Adrenal gland (tissue), 12 donors: Measurements from ENCODE around the gene COL23A1. TPM values are rescaled to one million over a fixed set of nuclear protein-coding genes. Genes with fewer than 3 reads are reported as not detected.

Experiments
- DNase-seq, 7 donors: peaks; one replicate each; pipeline ENCODE4 v3.0.0-alpha.2; 2019 to 2020
- H3K27ac ChIP-seq, 5 donors: fragments of 200-600 bp; sonication (generic) in 4 of 5; 1 replicate in 3 of 5; 2 replicates in 2 of 5; pipeline versions ENCODE4 v1.5.1 to v1.8.0; 2016 to 2020; ENCODE audit warnings: mild to moderate bottlenecking in 1 of 5
- H3K27me3 ChIP-seq: fragments of 200-600 bp; 2 replicates; pipeline ENCODE4 v1.8.0; 2021
- H3K36me3 ChIP-seq, 2 donors: fragments of 200-600 bp; replicated peaks in 1 of 2; 1 replicate in 1 of 2; 2 replicates in 1 of 2; pipeline versions ENCODE4 v1.5.1 to v1.8.0; 2018 to 2022
- H3K4me1 ChIP-seq, 2 donors: fragments of 200-600 bp; replicated peaks in 1 of 2; 1 replicate in 1 of 2; 2 replicates in 1 of 2; pipeline versions ENCODE4 v1.5.1 to v1.8.0; 2018 to 2021
- H3K4me3 ChIP-seq, 4 donors: fragments of 200-600 bp; sonication (generic) in 3 of 4; one replicate each; pipeline ENCODE4 v1.5.1; 2016 to 2018
- H3K9me3 ChIP-seq, 3 donors: fragments of 200-600 bp; sonication (generic) in 1 of 3; replicated peaks in 1 of 3; 1 replicate in 2 of 3; 2 replicates in 1 of 3; pipeline versions ENCODE4 v1.5.1 to v1.8.0; 2016 to 2021
- CTCF ChIP-seq, 6 experiments: fragments of 450-650 bp in 4 of 6; fragments of 200-600 bp in 2 of 6; sonication (generic) in 1 of 6; IDR thresholded peaks; 1 replicate in 5 of 6; 2 replicates in 1 of 6; pipeline versions ENCODE4 v1.5.1 to v1.8.0; 2016 to 2021; ENCODE audit warnings: antibody characterized with exemption in 6 of 6, mild to moderate bottlenecking in 2 of 6, moderate library complexity in 1 of 6
- POLR2A ChIP-seq, 2 donors: fragments of 450-650 bp; IDR thresholded peaks; one replicate each; pipeline ENCODE4 v1.6.1; 2017; ENCODE audit warnings: antibody characterized with exemption in 2 of 2, mild to moderate bottlenecking in 2 of 2, moderate library complexity in 1 of 2
- WGBS, 4 donors: extraction: QIAGEN DNeasy Blood & Tissue Kit in 2 of 4; methylation state at CpG; one replicate each; pipeline versions ENCODE4 v1.1.5 to v1.1.7; 2013 to 2017; 5-methylcytosine and 5-hydroxymethylcytosine counted together
- intact Hi-C, 2 donors: fragments of 100-400 bp; cut with DNase I; formaldehyde crosslinking; loops; one replicate each; pipeline versions ENCODE4 v1.14.1 to v1.15.0; 2022 to 2023
- polyA plus RNA-seq, 3 donors: library from polyadenylated mRNA; stranded (reverse); fragments of 200-250 nt in 2 of 3; fragments of 350-450 nt in 1 of 3; fragmentation: Illumina TruSeq in 1 of 3; extraction: RNeasy Lipid Tissue Mini Kit (QIAGEN cat#74804) in 1 of 3; gene quantifications; one replicate each; pipeline ENCODE4 v1.2.3, GENCODE V29; 2013 to 2014
- total RNA-seq, 9 donors: library from RNA; depleted of rRNA in 4 of 9; stranded (reverse); fragments of >200 nt in 4 of 9; fragments of 120-200 nt in 1 of 9; fragmentation: NEBNext Ultra II Directional in 1 of 9; extraction: Animal tissue kit (Norgen Biotek cat#: 25700) in 1 of 9; gene quantifications; one replicate each; pipeline versions ENCODE4 v1.1.0 to v1.2.4, GENCODE V29; 2013 to 2023
- donor health status: healthy with polysubstance abuse.
- donor health status: Bipolar disorder and iron deficiency.
- donor health status: DM: yes; HTN: yes; CAD: no.
- donor health status: DM: no; HTN: no; CAD: no.
- donor health status: DM: no; HTN: no; CAD: no.
- donor health status: DM: yes; HTN: yes; CAD: no.

Gene COL23A1
- total and polyA plus RNA-seq, 12 donors: 0.09 to 4.4 (median 0.88) TPM

- Histone ChIP-seq H3K9me3 (no peaks in the 10 kb centered on the region), H3K36me3 (no peaks in the 10 kb centered on the region), H3K27me3 (peaks cover 11% of the 10 kb centered on the region), H3K4me1 (no peaks in the 10 kb centered on the region), H3K4me3 (no peak overlapping the region), H3K27ac (no peak overlapping the region)
- DNase-seq: no peak
- 71 to 75% (median 73%) methylated on average over 3 of the region's 3 CpGs for WGBS, 4 donors
- intact Hi-C loops: no loop called here
- no peak for TF ChIP-seq CTCF (IDR thresholded peaks at IDR 0.05)
- no peak for TF ChIP-seq POLR2A (IDR thresholded peaks at IDR 0.05)
These were observed 8.6 kb downstream of the COL23A1 start for GRCh38 chr5:178581621-178582020.

DNA sequence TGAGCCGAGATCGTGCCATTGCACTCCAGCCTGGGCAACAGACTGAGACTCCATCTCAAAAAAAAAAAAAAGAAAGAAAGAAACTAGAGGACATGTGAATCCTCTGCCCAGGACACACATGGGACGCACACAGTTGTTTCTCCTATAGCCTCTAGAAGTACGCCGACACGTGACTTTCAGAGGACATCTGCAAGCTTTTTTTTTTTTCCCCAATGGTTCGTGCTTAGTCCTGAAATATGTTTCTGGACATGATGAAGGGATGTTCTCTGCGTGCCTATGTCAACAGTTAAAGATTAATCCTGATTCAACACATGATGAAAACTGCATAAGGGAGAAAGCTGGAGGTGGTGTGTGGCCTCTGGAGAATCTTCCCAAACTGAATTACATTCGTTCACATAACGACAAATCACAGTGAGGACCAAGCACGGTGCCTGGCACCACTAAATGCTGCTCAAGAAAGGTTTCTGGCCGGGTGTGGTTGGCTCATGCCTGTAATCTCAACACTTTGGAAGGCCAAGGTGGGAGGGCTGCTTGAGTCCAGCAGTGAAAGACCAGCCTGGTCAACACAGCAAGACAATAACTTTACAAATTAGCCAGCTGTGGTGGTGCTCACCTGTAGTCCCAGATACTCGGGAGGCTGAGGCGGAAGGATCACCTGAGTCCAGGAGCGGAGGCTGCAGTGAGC is 9.8 kb downstream of the COL23A1 start:
- TF ChIP-seq POLR2A (IDR thresholded peaks at IDR 0.05): no peak
- TF ChIP-seq CTCF (IDR thresholded peaks at IDR 0.05): no peak
- no peak for DNase-seq
- Histone ChIP-seq H3K4me3 (no peak overlapping the region), H3K4me1 (no peaks in the 10 kb centered on the region), H3K27ac (no peak overlapping the region), H3K27me3 (peaks cover 17% of the 10 kb centered on the region), H3K36me3 (no peaks in the 10 kb centered on the region), H3K9me3 (no peaks in the 10 kb centered on the region)
- 75 to 85% (median 81%) methylated on average over 15 of the region's 15 CpGs for WGBS, 4 donors
- intact Hi-C loops: no loop called here

DNA sequence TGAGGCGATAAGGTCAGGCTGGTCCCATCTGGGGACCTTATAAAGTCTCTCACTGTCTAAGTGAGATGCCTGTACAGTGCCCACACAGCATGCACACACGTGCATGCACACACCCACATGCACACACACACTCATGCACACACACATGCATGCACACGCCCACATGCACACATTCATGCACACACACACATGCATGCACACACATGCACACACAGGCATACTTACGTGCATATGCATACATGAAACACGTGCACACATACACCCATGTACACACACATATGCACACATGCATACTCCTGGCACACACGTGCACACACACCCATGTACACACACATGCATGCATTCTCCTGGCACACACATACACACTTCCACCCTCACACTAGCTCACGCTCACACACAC is 12.2 kb downstream of the COL23A1 start:
- no peaks in the 10 kb centered on the region for H3K36me3 ChIP-seq
- peaks cover 17% of the 10 kb centered on the region for H3K27me3 ChIP-seq
- no peak overlapping the region for H3K4me3 ChIP-seq
- TF ChIP-seq CTCF (IDR thresholded peaks at IDR 0.05): no peak
- TF ChIP-seq POLR2A (IDR thresholded peaks at IDR 0.05): no peak
- H3K27ac ChIP-seq: no peak overlapping the region
- WGBS, 4 donors: 79 to 91% (median 83%) methylated on average over 6 to 7 of the region's 7 CpGs
- intact Hi-C loops: no loop called here
- H3K9me3 ChIP-seq: no peaks in the 10 kb centered on the region
- no peak for DNase-seq
- H3K4me1 ChIP-seq: no peaks in the 10 kb centered on the region

GRCh38 chr5:178577376-178577839 is 12.8 kb downstream of the COL23A1 start:
- no peaks in the 10 kb centered on the region for H3K9me3 ChIP-seq
- intact Hi-C loops: no loop called here
- no peaks in the 10 kb centered on the region for H3K4me1 ChIP-seq
- peak in 1 of 7 donors; percentile 44 for DNase-seq
- peak overlapping the region in 1 of 4 donors; percentile 42 for H3K4me3 ChIP-seq
- 29 to 50% (median 37%) methylated on average over 6 to 31 of the region's 31 CpGs for WGBS, 4 donors
- TF ChIP-seq CTCF (IDR thresholded peaks at IDR 0.05): no peak
- TF ChIP-seq POLR2A (IDR thresholded peaks at IDR 0.05): no peak
- no peaks in the 10 kb centered on the region for H3K36me3 ChIP-seq
- H3K27me3 ChIP-seq: peaks cover 17% of the 10 kb centered on the region
- H3K27ac ChIP-seq: peak overlapping the region in 2 of 5 donors; percentile 38 to 43
